GM06990 (cell line): Measurements from ENCODE around the gene COL18A1.
"Not testable (repeated sequence)": the region's sequence is repeated elsewhere in the genome, so short reads cannot be mapped to it uniquely, and the experiment has no call there.

ENCODE experiments used
- DNase-seq: peaks from one replicate; pipeline ENCODE4 v3.0.0-alpha.2; 2011; ENCODE audit not compliant: insufficient read length; ENCODE audit errors: extremely low read depth
- H3K27me3 ChIP-seq: replicated peaks from 2 replicates; pipeline ENCODE4 v1.6.0; 2011; ENCODE audit warnings: low read length; ENCODE audit not compliant: control insufficient read depth, insufficient read depth
- H3K36me3 ChIP-seq: 2 replicates; pipeline ENCODE4 v1.5.1; 2011; ENCODE audit warnings: low read length; ENCODE audit not compliant: control insufficient read depth, insufficient read depth
- H3K4me3 ChIP-seq: replicated peaks from 2 replicates; pipeline ENCODE4 v1.5.1; 2011; ENCODE audit warnings: low read depth, mild to moderate bottlenecking, control low read depth, low read length
- CTCF ChIP-seq: IDR thresholded peaks from 2 replicates; pipeline ENCODE4 v1.5.1; 2011; ENCODE audit warnings: low read length, control low read depth, mild to moderate bottlenecking, inconsistent platforms; ENCODE audit not compliant: insufficient read depth, poor library complexity, severe bottlenecking

Gene COL18A1

DNA sequence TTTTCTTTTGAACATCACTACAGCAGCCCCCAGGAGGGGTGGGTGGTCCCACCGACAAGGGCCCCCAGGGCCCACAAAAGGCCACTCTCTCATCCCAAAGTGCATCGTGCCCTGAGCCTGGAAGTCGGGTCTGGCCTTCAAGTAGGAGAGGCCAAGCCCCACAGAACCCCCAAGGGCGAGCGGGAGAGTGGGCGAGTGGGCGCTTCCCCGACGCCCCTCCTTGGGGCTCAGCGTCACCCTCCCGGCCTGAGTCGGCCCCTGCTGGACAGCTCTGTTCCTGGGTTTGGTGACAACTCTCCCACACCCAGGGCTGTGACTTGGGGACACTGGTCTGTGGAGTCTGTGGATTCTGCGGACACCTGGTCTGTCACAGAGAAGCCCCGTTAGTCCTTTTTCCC is 42.2 kb upstream of the COL18A1 start:
- Histone ChIP-seq H3K27me3 (peaks cover 1% of the 10 kb centered on the region), H3K4me3 (no peak overlapping the region), H3K36me3 (no peaks in the 10 kb centered on the region)
- TF ChIP-seq CTCF: no peak
- no peak for DNase-seq

DNA sequence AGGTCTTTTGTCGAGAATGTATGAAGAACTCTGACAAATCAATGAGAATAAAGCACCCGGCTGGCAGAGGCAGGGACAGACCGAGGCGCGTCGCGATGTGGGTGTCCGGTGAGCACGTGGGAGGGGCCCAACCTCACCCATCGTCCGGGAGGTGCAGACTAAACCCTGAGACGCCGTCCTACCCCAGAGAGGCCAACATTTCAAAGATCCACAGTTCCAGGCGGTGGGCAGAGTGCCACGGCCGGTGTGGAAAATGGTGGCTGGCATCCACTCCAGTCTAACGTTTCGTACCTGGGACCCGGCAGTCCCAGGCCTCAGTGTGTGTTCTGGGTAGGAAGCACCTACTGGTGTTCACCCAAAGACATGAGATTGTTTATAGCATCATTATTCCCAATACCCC is 41.7 kb upstream of the COL18A1 start:
- DNase-seq, H3K4me3 ChIP-seq, H3K36me3 ChIP-seq, H3K27me3 ChIP-seq: not testable (repeated sequence)

DNA sequence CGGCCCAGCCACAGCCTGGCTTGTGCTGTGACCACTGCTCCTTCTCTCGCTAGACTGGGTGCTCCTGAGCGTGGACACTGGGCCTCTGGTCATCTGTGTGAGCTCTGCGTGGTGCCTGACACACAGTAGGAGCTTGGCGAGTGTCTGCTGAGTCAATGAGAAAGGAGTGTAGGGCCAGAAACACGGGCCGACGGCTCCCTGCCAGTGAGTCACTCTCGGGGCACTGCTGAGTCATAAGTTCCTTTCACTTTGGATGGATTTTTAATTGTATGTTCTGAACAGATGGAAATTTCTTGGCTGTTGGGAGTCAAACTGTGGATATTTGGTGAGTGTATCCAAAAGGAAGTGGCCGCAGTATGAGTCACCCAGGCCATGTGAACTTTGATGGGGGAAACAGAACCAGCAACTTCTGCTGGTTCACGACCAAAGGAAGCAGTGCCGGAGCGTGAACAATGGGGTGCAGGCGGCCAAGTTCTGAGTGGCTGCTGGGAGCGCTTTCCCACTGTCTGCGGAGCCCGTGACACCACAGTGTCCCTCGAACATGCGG is 41.0 kb upstream of the COL18A1 start:
- Histone ChIP-seq H3K27me3 (peaks cover 1% of the 10 kb centered on the region), H3K36me3 (no peaks in the 10 kb centered on the region), H3K4me3 (no peak overlapping the region)
- TF ChIP-seq CTCF: no peak
- no peak for DNase-seq

DNA sequence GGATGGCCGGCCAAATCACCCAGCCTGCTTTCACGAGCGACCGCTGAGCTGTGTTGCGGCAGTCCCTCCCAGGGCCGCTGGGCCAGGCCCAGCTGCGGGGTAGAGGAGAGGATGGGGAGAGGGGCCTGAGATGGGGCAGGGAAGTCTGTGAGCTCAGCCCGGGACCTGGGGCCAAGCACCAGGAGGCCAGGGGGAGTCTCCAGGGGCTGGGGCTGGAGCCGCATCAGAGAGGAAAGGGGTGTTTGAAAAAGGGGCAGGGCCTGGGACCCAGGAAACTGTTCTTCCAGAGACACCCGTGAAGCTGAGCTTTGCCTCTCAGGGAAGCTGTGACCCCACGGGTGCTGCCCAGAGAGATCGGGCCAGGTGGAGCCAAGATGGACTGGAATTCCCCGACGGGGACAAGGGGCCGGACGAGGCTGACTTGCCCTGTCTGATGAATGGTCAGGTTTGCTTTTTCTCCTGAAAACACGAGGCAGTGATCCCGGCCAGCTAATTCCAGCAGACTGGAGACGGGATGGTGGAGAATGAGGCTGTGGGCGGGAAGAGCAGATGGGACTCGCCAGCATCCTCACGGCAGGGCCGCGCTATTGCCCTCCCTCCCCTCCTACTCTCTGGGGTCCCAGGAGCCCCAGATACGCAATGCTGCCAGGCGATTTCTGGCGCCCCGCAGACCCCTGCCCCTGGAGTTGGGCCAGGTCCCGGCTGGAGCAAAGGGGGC is 40.3 kb upstream of the COL18A1 start:
- Histone ChIP-seq H3K4me3 (no peak overlapping the region), H3K27me3 (peaks cover 1% of the 10 kb centered on the region), H3K36me3 (no peaks in the 10 kb centered on the region)
- DNase-seq: no peak
- TF ChIP-seq CTCF: no peak

GRCh38 chr21:45365186-45365607 is 39.8 kb upstream of the COL18A1 start:
- H3K36me3 ChIP-seq: no peaks in the 10 kb centered on the region
- no peak for DNase-seq
- H3K4me3 ChIP-seq: no peak overlapping the region
- TF ChIP-seq CTCF: no peak
- H3K27me3 ChIP-seq: peaks cover 1% of the 10 kb centered on the region

DNA sequence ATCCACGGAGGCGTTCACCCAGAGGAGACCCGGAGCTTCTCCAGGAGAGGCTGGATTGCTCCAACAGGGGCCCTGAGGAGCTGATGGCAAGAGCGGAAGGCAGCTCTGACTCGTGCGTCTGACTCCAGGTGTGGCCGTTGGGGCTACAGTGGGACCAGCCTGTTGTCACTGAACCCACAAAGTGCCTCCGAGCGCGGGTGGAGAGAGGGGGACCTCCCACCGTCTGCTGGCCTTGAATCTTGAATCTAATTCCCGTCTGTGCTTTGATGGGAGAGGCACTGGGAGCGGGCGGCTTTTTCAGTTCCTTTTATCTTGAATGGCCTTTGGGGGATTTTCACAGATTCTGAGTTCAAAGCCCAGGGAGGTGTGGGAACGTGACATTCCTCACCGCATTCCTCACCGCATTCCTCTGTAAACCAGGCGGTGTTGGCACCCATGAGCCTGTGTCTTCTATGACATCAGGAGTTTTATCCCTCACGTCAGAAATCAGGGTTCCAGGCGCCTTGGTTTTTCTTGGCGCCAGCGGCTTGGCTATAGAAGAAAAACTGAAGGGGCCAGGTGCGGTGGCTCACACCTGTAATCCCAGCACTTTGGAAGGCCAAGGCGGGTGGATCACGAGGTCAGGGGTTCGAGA is 39.2 kb upstream of the COL18A1 start:
- H3K36me3 ChIP-seq: no peaks in the 10 kb centered on the region
- no peak overlapping the region for H3K4me3 ChIP-seq
- no peak for DNase-seq
- H3K27me3 ChIP-seq: peaks cover 1% of the 10 kb centered on the region
- TF ChIP-seq CTCF: no peak
